HEK293 (cell line): ENCODE measurements around the gene ALDH7A1.

Experiments used
- CTCF ChIA-PET: fragments of 350-600 bp; formaldehyde crosslinking; extraction: SDS; loops from one replicate; lab custom pipeline; 2021; ENCODE audit warnings: antibody characterized with exemption; lab: Yijun Ruan, JAX
- POLR2A ChIA-PET: fragments of 300-600 bp; formaldehyde crosslinking; extraction: SDS; loops from one replicate; lab custom pipeline; 2020; ENCODE audit warnings: antibody characterized with exemption, inconsistent platforms; lab: Yijun Ruan, JAX
- H3K27ac ChIP-seq: fragments of 200-500 bp; sonication (Bioruptor generic); 2 replicates; pipeline ENCODE4 v1.5.1; 2014; ENCODE audit warnings: low read depth, low read length, control low read depth, inconsistent platforms; ENCODE audit errors: extremely low read depth
- H3K36me3 ChIP-seq, 2 experiments: fragments of 200-500 bp in 1 of 2; sonication (Bioruptor generic) in 1 of 2; 1 replicate in 1 of 2; 2 replicates in 1 of 2; pipeline ENCODE4 v1.5.1; 2014 to 2017; ENCODE audit warnings: inconsistent platforms in 2 of 2, low read length in 2 of 2; ENCODE audit not compliant: control insufficient read depth in 2 of 2, insufficient read depth in 1 of 2
- H3K4me1 ChIP-seq: fragments of 200-500 bp; sonication (Bioruptor generic); 2 replicates; pipeline ENCODE4 v1.5.1; 2014; ENCODE audit warnings: mild to moderate bottlenecking, low read length, inconsistent platforms; ENCODE audit not compliant: control insufficient read depth, insufficient read depth
- H3K4me3 ChIP-seq: 2 replicates; pipeline ENCODE4 v1.5.1; 2011; ENCODE audit warnings: low read depth, mild to moderate bottlenecking, control low read depth, low read length, moderate library complexity
- H3K9me3 ChIP-seq: fragments of 200-500 bp; sonication (Bioruptor generic); 2 replicates; pipeline ENCODE4 v1.5.1; 2014; ENCODE audit warnings: low read depth, low read length, inconsistent platforms; ENCODE audit not compliant: control insufficient read depth, insufficient read depth
- GLIS2 ChIP-seq: fragments of 450-650 bp; formaldehyde crosslinking; IDR thresholded peaks from 2 replicates; pipeline ENCODE4 v1.5.1; 2016; ENCODE audit warnings: missing biosample characterization, missing genetic modification characterization
- HOXA7 ChIP-seq: sonication (generic); formaldehyde crosslinking; IDR thresholded peaks from 2 replicates; pipeline ENCODE4 v1.8.1; 2022; ENCODE audit warnings: missing genetic modification reagents, borderline replicate concordance
- PRDM10 ChIP-seq: fragments of 450-650 bp; formaldehyde crosslinking; IDR thresholded peaks from 2 replicates; pipeline ENCODE4 v1.5.1; 2016; ENCODE audit warnings: missing biosample characterization, missing genetic modification characterization
- PRDM2 ChIP-seq: fragments of 450-650 bp; formaldehyde crosslinking; IDR thresholded peaks from 2 replicates; pipeline ENCODE4 v1.5.1; 2016; ENCODE audit warnings: missing biosample characterization, missing genetic modification characterization, borderline replicate concordance
- PRDM4 ChIP-seq: fragments of 450-650 bp; formaldehyde crosslinking; IDR thresholded peaks from 2 replicates; pipeline ENCODE4 v1.5.1; 2017; ENCODE audit warnings: missing biosample characterization, missing genetic modification characterization
- SP3 ChIP-seq: fragments of 450-650 bp; formaldehyde crosslinking; IDR thresholded peaks from 2 replicates; pipeline ENCODE4 v1.5.1; 2016; ENCODE audit warnings: missing biosample characterization, missing genetic modification characterization
- ZBTB1 ChIP-seq: fragments of 450-650 bp; formaldehyde crosslinking; IDR thresholded peaks from 2 replicates; pipeline ENCODE4 v1.5.1; 2016; ENCODE audit warnings: missing biosample characterization, missing genetic modification characterization
- ZFP69B ChIP-seq: fragments of 450-650 bp; formaldehyde crosslinking; IDR thresholded peaks from 2 replicates; pipeline ENCODE4 v1.5.1; 2016; ENCODE audit warnings: missing biosample characterization, missing genetic modification characterization
- ZNF121 ChIP-seq: fragments of 450-650 bp; formaldehyde crosslinking; IDR thresholded peaks from 2 replicates; pipeline ENCODE4 v1.5.1; 2016; ENCODE audit warnings: missing biosample characterization, missing genetic modification characterization
- ZNF16 ChIP-seq: fragments of 450-650 bp; formaldehyde crosslinking; IDR thresholded peaks from 2 replicates; pipeline ENCODE4 v1.5.1; 2016; ENCODE audit warnings: low read depth, missing biosample characterization, missing genetic modification characterization
- ZNF174 ChIP-seq: fragments of 450-650 bp; formaldehyde crosslinking; IDR thresholded peaks from 2 replicates; pipeline ENCODE4 v1.5.0; 2017; ENCODE audit warnings: missing biosample characterization, mild to moderate bottlenecking, missing genetic modification characterization
- ZNF18 ChIP-seq: fragments of 450-650 bp; formaldehyde crosslinking; IDR thresholded peaks from 2 replicates; pipeline ENCODE4 v1.5.1; 2016; ENCODE audit warnings: missing biosample characterization, missing genetic modification characterization
- ZNF19 ChIP-seq: fragments of 450-650 bp; formaldehyde crosslinking; IDR thresholded peaks from 2 replicates; pipeline ENCODE4; 2016; ENCODE audit warnings: missing biosample characterization, missing genetic modification characterization, low read depth
- ZNF202 ChIP-seq: fragments of 450-650 bp; formaldehyde crosslinking; IDR thresholded peaks from 2 replicates; pipeline ENCODE4 v1.5.1; 2016; ENCODE audit warnings: missing biosample characterization, missing genetic modification characterization, borderline replicate concordance
- ZNF311 ChIP-seq: fragments of 450-650 bp; formaldehyde crosslinking; IDR thresholded peaks from 2 replicates; pipeline ENCODE4 v1.5.1; 2017; ENCODE audit warnings: missing biosample characterization, missing genetic modification characterization, borderline replicate concordance
- ZNF366 ChIP-seq: fragments of 450-650 bp; formaldehyde crosslinking; conservative IDR thresholded peaks from 2 replicates; pipeline ENCODE4 v1.5.1; 2016; ENCODE audit warnings: missing biosample characterization, missing genetic modification characterization
- ZNF501 ChIP-seq: fragments of 450-650 bp; formaldehyde crosslinking; IDR thresholded peaks from 2 replicates; pipeline ENCODE4 v1.5.1; 2016; ENCODE audit warnings: missing biosample characterization, missing genetic modification characterization
- ZNF530 ChIP-seq: fragments of 450-650 bp; formaldehyde crosslinking; IDR thresholded peaks from 2 replicates; pipeline ENCODE4 v1.5.1; 2016; ENCODE audit warnings: low read depth, missing biosample characterization, missing genetic modification characterization
- TF ChIP-seq, protein P1 (sequence below): fragments of 450-650 bp; formaldehyde crosslinking; IDR thresholded peaks from 2 replicates; pipeline ENCODE4 v1.5.1; 2016; ENCODE audit warnings: missing biosample characterization, missing genetic modification characterization
- TF ChIP-seq, protein P2 (sequence below): fragments of 450-650 bp; formaldehyde crosslinking; IDR thresholded peaks from 2 replicates; pipeline ENCODE4 v1.5.1; 2016; ENCODE audit warnings: missing biosample characterization, missing genetic modification characterization

The ALDH7A1 gene

GRCh38 chr5:126499853-126500342, 95.1 kb downstream of the ALDH7A1 start:
- H3K4me1 ChIP-seq, result no peaks in the 10 kb centered on the region; the same call in 1 of the 2 replicates
- no peak overlapping the region for H3K27ac ChIP-seq
- ChIA-PET CTCF (interaction anchor here (0.6 to 5.9 kb wide), 47 partner anchors 10 to 752 kb away, joined by 3 to 55 read pairs (median 5); partner anchors contain the start of genes ALDH7A1 and GRAMD2B), POLR2A (no interaction called here)
- H3K4me3 ChIP-seq, result no peak overlapping the region
- no peaks in the 10 kb centered on the region for H3K9me3 ChIP-seq
- no peaks in the 10 kb centered on the region for H3K36me3 ChIP-seq
- TF ChIP-seq ZNF202 (tag by site-specific recombination), result no peak
- TF ChIP-seq, protein P1, sequence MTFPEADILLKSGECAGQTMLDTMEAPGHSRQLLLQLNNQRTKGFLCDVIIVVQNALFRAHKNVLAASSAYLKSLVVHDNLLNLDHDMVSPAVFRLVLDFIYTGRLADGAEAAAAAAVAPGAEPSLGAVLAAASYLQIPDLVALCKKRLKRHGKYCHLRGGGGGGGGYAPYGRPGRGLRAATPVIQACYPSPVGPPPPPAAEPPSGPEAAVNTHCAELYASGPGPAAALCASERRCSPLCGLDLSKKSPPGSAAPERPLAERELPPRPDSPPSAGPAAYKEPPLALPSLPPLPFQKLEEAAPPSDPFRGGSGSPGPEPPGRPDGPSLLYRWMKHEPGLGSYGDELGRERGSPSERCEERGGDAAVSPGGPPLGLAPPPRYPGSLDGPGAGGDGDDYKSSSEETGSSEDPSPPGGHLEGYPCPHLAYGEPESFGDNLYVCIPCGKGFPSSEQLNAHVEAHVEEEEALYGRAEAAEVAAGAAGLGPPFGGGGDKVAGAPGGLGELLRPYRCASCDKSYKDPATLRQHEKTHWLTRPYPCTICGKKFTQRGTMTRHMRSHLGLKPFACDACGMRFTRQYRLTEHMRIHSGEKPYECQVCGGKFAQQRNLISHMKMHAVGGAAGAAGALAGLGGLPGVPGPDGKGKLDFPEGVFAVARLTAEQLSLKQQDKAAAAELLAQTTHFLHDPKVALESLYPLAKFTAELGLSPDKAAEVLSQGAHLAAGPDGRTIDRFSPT, result no peak
- no peak for TF ChIP-seq ZNF16 (tag by site-specific recombination)
- TF ChIP-seq ZNF174 (tag by site-specific recombination), result no peak
- TF ChIP-seq ZNF18 (tag by site-specific recombination), result no peak
- TF ChIP-seq, protein P2, sequence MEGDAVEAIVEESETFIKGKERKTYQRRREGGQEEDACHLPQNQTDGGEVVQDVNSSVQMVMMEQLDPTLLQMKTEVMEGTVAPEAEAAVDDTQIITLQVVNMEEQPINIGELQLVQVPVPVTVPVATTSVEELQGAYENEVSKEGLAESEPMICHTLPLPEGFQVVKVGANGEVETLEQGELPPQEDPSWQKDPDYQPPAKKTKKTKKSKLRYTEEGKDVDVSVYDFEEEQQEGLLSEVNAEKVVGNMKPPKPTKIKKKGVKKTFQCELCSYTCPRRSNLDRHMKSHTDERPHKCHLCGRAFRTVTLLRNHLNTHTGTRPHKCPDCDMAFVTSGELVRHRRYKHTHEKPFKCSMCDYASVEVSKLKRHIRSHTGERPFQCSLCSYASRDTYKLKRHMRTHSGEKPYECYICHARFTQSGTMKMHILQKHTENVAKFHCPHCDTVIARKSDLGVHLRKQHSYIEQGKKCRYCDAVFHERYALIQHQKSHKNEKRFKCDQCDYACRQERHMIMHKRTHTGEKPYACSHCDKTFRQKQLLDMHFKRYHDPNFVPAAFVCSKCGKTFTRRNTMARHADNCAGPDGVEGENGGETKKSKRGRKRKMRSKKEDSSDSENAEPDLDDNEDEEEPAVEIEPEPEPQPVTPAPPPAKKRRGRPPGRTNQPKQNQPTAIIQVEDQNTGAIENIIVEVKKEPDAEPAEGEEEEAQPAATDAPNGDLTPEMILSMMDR (tag by site-specific recombination), result 0 out of 2 replicates have a peak, but pooled peaks have one; percentile 29
- TF ChIP-seq HOXA7, result no peak
- TF ChIP-seq PRDM4 (tag by site-specific recombination), result no peak
- no peak for TF ChIP-seq GLIS2 (tag by site-specific recombination)
- no peak for TF ChIP-seq ZNF501 (tag by site-specific recombination)
- TF ChIP-seq ZBTB1 (tag by site-specific recombination), result no peak
- no peak for TF ChIP-seq ZNF19 (tag by site-specific recombination)
- no peak for TF ChIP-seq ZNF530 (tag by site-specific recombination)
- TF ChIP-seq ZNF121 (tag by site-specific recombination), result no peak
- no peak for TF ChIP-seq PRDM10 (tag by site-specific recombination)
- TF ChIP-seq SP3 (tag by site-specific recombination), result no peak
- no peak for TF ChIP-seq ZNF311 (tag by site-specific recombination)
- no peak for TF ChIP-seq PRDM2 (tag by site-specific recombination)
- no peak for TF ChIP-seq ZFP69B (tag by site-specific recombination)
- TF ChIP-seq ZNF366, result no peak
